Measurements from ENCODE around the gene TMEM80. TPM values are rescaled to one million over a fixed set of nuclear protein-coding genes. Genes with fewer than 3 reads are reported as not detected.

The TMEM80 gene
- total RNA-seq, 1 donor from 2014 or later, result 12.8 TPM

DNA sequence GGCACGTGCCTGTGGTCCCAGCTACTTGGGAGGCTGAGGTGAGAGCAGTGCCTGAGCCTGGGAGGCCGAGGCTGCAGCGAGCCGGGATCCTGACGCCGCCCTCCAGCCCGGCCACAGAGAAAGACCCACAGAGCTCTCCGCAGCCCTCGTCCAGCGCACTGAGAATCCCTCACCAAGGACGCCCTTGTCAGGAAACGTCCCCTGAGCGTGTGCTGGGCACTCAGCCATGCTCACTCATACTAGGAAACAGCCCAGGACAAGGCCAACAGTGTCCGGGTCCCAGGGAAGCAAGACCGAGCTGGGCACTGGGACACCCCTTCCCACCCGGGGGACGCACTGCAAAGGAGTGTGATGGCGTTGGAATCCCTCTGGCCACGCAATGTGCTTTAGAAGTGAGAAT lies 15.1 kb upstream of the TMEM80 start:
- DNase-seq (ENCODE audit: extremely low spot score in 2 of 2), result no peak
- no peak overlapping the region for H3K27ac ChIP-seq
- peaks cover 0 to 32% of the 10 kb centered on the region in 2 donors for H3K36me3 ChIP-seq
- H3K9me3 ChIP-seq, result no peaks in the 10 kb centered on the region
- intact Hi-C loops (cut with DNase I), result no loop called here
- no peaks in the 10 kb centered on the region for H3K27me3 ChIP-seq
- TF ChIP-seq POLR2AphosphoS5 (IDR thresholded peaks at IDR 0.05; ENCODE audit: insufficient read depth in 1 of 2, low read depth in 1 of 2) (no peak), POLR2A (IDR thresholded peaks at IDR 0.05) (no peak)
- TF ChIP-seq, protein P1, sequence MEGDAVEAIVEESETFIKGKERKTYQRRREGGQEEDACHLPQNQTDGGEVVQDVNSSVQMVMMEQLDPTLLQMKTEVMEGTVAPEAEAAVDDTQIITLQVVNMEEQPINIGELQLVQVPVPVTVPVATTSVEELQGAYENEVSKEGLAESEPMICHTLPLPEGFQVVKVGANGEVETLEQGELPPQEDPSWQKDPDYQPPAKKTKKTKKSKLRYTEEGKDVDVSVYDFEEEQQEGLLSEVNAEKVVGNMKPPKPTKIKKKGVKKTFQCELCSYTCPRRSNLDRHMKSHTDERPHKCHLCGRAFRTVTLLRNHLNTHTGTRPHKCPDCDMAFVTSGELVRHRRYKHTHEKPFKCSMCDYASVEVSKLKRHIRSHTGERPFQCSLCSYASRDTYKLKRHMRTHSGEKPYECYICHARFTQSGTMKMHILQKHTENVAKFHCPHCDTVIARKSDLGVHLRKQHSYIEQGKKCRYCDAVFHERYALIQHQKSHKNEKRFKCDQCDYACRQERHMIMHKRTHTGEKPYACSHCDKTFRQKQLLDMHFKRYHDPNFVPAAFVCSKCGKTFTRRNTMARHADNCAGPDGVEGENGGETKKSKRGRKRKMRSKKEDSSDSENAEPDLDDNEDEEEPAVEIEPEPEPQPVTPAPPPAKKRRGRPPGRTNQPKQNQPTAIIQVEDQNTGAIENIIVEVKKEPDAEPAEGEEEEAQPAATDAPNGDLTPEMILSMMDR (IDR thresholded peaks at IDR 0.05), result no peak
- no peaks in the 10 kb centered on the region for H3K4me1 ChIP-seq
- H3K4me3 ChIP-seq, result no peak overlapping the region

DNA sequence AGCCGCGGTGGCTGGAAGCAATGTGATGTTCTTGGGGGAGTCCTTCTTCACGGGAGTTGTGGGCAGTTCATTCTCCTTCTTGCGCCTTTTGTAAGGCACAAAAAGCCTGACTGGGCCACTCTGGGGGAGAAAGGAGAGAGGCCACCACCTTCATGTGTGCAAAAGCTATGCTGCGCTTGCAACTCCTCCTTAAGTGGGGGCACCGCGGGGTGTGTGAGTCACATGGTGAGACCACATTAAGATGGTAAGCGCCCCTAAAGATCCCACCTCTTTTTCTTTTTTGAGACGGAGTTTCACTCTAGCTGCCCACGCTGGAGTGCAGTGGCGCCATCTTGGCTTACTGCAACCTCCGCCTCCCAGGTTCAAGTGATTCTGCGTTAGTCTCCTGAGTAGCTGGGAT lies 14.6 kb upstream of the TMEM80 start:
- no peaks in the 10 kb centered on the region for H3K27me3 ChIP-seq
- peaks cover 0 to 36% of the 10 kb centered on the region in 2 donors for H3K36me3 ChIP-seq
- intact Hi-C loops (cut with DNase I), result no loop called here
- TF ChIP-seq POLR2A (IDR thresholded peaks at IDR 0.05) (no peak), POLR2AphosphoS5 (IDR thresholded peaks at IDR 0.05; ENCODE audit: insufficient read depth in 1 of 2, low read depth in 1 of 2) (no peak)
- TF ChIP-seq, protein P1 (IDR thresholded peaks at IDR 0.05), result no peak
- H3K27ac ChIP-seq, result no peak overlapping the region
- no peak overlapping the region for H3K4me3 ChIP-seq
- DNase-seq (ENCODE audit: extremely low spot score in 2 of 2), result no peak
- no peaks in the 10 kb centered on the region for H3K4me1 ChIP-seq
- H3K9me3 ChIP-seq, result no peaks in the 10 kb centered on the region

DNA sequence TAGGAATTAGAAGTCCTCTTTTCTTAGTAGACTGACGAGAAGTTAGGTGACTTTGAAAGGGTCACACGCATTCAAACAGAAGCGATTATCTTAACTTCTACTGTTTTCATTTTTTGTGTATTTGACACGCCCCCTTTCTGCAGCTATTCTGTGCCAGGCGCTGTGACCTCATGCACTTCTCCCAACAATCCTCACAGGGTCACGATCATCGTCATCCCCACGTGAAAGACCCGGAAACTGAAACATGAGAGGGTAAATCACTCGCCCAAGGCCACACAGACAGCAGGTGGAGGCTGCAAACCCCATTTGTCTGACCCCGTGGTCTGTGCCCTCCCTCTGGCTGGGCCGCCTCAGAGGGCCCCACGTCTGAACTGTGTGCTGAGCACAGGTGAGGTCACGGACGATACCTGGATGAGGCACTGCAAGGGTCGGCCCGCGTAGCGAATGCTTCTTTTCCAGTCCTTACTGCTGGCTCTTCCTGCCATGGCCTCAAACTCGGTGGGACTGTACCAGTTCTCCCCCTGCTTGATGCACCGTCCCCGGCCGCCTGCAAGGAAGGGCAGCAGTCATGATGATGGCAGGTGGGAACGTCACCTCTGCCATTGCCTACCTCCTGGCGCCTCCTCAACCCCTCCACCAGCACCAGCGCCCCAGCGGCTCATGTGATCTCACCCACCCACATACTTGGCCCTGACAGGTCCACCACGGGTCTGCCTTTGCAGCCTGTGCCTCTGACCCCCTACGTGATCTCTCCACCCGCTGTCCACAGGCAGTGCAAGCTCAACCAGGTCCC lies 9.0 kb upstream of the TMEM80 start:
- intact Hi-C loops (cut with DNase I), result no loop called here
- Histone ChIP-seq H3K9me3 (no peaks in the 10 kb centered on the region), H3K27me3 (no peaks in the 10 kb centered on the region), H3K36me3 (peaks cover 0 to 45% of the 10 kb centered on the region in 2 donors), H3K4me3 (no peak overlapping the region), H3K4me1 (no peaks in the 10 kb centered on the region), H3K27ac (no peak overlapping the region)
- no peak for TF ChIP-seq POLR2AphosphoS5 (IDR thresholded peaks at IDR 0.05; ENCODE audit: insufficient read depth in 1 of 2, low read depth in 1 of 2)
- TF ChIP-seq POLR2A (IDR thresholded peaks at IDR 0.05), result no peak
- TF ChIP-seq, protein P1 (IDR thresholded peaks at IDR 0.05), result no peak
- DNase-seq (ENCODE audit: extremely low spot score in 2 of 2), result no peak

DNA sequence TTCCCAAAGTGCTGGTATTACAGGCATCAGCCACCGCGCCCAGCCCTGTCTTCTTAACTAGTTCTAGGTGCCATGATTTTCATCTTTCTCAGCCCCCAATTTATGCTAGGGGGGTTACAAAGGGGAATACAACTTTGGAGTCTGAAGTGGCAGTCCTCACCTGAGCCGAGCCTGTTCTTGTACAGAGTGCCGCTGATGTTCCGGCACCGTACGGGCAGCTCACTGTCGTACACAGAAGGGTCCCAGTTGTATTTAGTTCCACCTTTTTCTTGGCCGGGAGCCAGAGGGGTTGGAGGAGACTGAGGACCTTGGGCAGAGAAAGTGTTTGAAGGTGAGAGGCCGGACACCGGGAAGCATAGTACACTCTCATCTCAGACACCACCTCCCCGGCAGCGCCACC lies 7.9 kb upstream of the TMEM80 start:
- no peak overlapping the region for H3K4me3 ChIP-seq
- peaks cover 0 to 45% of the 10 kb centered on the region in 2 donors for H3K36me3 ChIP-seq
- H3K9me3 ChIP-seq, result no peaks in the 10 kb centered on the region
- intact Hi-C loops (cut with DNase I), result no loop called here
- H3K4me1 ChIP-seq, result peaks cover 4% of the 10 kb centered on the region
- H3K27me3 ChIP-seq, result no peaks in the 10 kb centered on the region
- DNase-seq (ENCODE audit: extremely low spot score in 2 of 2), result no peak
- TF ChIP-seq, protein P1 (IDR thresholded peaks at IDR 0.05), result no peak
- no peak for TF ChIP-seq POLR2AphosphoS5 (IDR thresholded peaks at IDR 0.05; ENCODE audit: insufficient read depth in 1 of 2, low read depth in 1 of 2)
- TF ChIP-seq POLR2A (IDR thresholded peaks at IDR 0.05), result no peak
- no peak overlapping the region for H3K27ac ChIP-seq

DNA sequence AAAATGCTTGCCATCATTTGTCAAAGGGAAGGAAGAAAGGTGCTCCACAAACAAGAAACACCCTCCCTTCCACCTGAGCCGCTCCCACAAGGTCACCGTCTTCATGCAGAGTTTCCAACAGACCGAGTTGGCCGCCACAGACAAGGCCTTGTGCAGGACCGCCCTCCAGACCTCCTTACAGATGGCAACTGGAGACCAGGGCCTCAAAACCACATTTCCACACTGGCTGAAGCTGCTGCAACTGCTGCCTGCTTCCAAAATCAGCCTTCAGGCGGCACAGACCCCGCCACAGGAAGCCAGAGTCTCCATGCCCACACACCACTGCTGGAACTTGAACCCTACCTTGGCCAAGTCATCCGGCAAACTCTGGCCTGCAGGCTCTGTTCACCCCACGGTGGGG lies 6.9 kb upstream of the TMEM80 start:
- H3K36me3 ChIP-seq, result peaks cover 0 to 41% of the 10 kb centered on the region in 2 donors
- no peak overlapping the region for H3K27ac ChIP-seq
- peaks cover 13% of the 10 kb centered on the region for H3K4me1 ChIP-seq
- no peak for DNase-seq (ENCODE audit: extremely low spot score in 2 of 2)
- H3K4me3 ChIP-seq, result no peak overlapping the region
- TF ChIP-seq, protein P1 (IDR thresholded peaks at IDR 0.05), result no peak
- TF ChIP-seq POLR2A (IDR thresholded peaks at IDR 0.05) (no peak), POLR2AphosphoS5 (IDR thresholded peaks at IDR 0.05; ENCODE audit: insufficient read depth in 1 of 2, low read depth in 1 of 2) (no peak)
- intact Hi-C loops (cut with DNase I), result no loop called here
- H3K9me3 ChIP-seq, result no peaks in the 10 kb centered on the region
- H3K27me3 ChIP-seq, result no peaks in the 10 kb centered on the region

Measured in vagina (tissue), 2 donors.